Suprapubic skin (tissue), 4 donors: ENCODE measurements around the gene FMNL1.

Source experiments
- EP300 ChIP-seq: sonication (generic); formaldehyde crosslinking; IDR thresholded peaks from one replicate; pipeline ENCODE4 v1.6.1; 2017; ENCODE audit warnings: antibody characterized with exemption
- POLR2A ChIP-seq, 2 donors: fragments of 450-650 bp; IDR thresholded peaks; one replicate each; pipeline ENCODE4 v1.6.1; 2017; ENCODE audit warnings: antibody characterized with exemption in 2 of 2, mild to moderate bottlenecking in 2 of 2, moderate library complexity in 2 of 2
- POLR2AphosphoS5 ChIP-seq, 3 donors: sonication (generic); formaldehyde crosslinking; IDR thresholded peaks; one replicate each; pipeline ENCODE4 v1.6.1; 2017; ENCODE audit warnings: antibody characterized with exemption in 3 of 3
- TF ChIP-seq, protein P1 (sequence below), 2 donors: fragments of 200-600 bp in 1 of 2; fragments of 450-650 bp in 1 of 2; sonication (generic) in 1 of 2; IDR thresholded peaks; one replicate each; pipeline ENCODE4 v1.5.1; 2016 to 2019; ENCODE audit warnings: antibody characterized with exemption in 2 of 2, mild to moderate bottlenecking in 1 of 2, moderate library complexity in 1 of 2

DNA sequence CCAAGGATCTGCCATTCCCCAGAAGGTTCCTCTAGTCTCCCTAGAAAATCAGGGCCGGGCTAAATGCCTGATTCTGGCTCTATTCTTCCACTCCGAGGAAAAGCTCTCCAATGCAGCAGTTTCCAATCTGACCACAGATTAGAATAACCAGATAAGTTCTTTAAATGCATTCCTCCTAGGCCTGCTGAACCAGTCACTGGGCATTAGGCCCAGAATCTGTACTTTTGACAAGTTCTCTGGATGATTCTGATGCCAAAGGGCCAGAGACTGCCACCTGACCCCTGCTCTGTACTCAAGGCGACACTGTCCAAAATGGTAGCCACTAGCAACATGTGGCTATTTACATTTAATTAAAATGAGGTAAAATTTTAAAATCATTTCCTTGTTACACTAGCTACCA, 72.8 kb downstream of the FMNL1 start:
- TF ChIP-seq, protein P1, sequence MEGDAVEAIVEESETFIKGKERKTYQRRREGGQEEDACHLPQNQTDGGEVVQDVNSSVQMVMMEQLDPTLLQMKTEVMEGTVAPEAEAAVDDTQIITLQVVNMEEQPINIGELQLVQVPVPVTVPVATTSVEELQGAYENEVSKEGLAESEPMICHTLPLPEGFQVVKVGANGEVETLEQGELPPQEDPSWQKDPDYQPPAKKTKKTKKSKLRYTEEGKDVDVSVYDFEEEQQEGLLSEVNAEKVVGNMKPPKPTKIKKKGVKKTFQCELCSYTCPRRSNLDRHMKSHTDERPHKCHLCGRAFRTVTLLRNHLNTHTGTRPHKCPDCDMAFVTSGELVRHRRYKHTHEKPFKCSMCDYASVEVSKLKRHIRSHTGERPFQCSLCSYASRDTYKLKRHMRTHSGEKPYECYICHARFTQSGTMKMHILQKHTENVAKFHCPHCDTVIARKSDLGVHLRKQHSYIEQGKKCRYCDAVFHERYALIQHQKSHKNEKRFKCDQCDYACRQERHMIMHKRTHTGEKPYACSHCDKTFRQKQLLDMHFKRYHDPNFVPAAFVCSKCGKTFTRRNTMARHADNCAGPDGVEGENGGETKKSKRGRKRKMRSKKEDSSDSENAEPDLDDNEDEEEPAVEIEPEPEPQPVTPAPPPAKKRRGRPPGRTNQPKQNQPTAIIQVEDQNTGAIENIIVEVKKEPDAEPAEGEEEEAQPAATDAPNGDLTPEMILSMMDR (IDR thresholded peaks at IDR 0.05) = no peak
- no peak for TF ChIP-seq POLR2AphosphoS5 (IDR thresholded peaks at IDR 0.05)
- no peak for TF ChIP-seq POLR2A (IDR thresholded peaks at IDR 0.05)
- TF ChIP-seq EP300 = no peak
